HG02840 (cell line): ENCODE measurements around the gene BRD9.
"Not testable (repeated sequence)": the region's sequence is repeated elsewhere in the genome, so short reads cannot be mapped to it uniquely, and the experiment has no call there.

ENCODE experiments used
- ATAC-seq: cut with Tn5 transposase; IDR thresholded peaks from one replicate; pipeline ENCODE4 v1.9.1; 2021; ENCODE audit warnings: mild to moderate bottlenecking, moderate library complexity, moderate number of reproducible peaks; ENCODE audit not compliant: unreplicated experiment, low FRiP score

The BRD9 gene

DNA sequence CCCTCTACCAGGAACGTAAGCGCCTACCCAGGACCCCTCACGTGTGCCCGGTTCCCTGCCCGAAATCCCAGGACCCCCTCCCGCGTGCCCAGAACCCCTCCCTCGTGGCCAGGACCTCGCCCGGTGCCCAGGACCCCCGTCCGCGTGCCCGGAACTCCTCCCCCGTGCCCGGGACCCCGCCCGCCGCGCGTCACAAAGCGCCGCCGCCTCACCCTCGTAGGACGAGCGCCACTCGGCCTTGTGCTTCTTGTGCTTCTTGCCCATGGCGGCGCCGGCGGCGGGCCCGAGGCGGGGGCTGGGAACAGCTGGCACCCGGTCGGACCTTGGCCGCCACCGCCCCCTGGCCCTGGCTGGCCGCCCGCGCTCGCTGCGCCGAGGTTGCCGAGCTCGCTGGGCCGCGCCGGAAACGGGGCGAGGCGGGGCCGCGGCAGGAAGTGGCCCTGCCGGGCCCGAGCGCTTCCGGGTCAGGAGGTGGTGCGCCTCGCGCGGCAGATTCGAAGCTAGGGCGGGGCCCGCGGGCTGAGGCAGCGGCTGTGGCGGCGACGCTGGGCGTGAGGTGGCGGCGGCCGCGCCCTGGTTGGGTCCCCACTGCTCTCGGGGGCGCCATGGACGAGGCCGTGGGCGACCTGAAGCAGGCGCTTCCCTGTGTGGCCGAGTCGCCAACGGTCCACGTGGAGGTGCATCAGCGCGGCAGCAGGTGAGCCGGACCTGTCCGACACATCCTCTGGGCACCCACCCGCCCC, at the start of gene BRD9, which contains the start of gene TRIP13:
TSS of gene BRD9 (minus strand) at position 408 of the 743 bp plus-strand sequence. CDS start at position 264, 144 bp downstream.
TSS of gene TRIP13 (plus strand) at position 491 of the 743 bp plus-strand sequence. CDS start at position 606, 115 bp downstream.
- ATAC-seq = peak; percentile 98

DNA sequence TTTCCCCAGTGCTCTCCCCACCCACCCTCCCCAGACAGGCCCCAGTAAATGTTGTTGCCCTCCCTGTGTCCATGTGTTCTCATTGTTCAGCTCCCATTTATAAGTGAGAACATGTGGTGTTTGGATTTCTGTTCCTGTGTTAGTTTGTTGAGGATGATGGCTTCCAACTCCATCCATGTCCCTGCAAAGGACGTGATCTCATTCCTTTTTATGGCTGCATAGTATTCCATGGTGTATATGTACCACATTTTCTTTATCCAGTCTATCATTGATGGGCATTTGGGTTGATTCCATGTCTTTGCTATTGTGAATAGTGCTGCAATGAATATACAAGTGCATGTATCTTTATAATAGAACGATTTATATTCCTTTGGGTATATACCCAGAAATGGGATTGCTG, 48.1 kb upstream of the BRD9 start:
- not testable (repeated sequence) for ATAC-seq

DNA sequence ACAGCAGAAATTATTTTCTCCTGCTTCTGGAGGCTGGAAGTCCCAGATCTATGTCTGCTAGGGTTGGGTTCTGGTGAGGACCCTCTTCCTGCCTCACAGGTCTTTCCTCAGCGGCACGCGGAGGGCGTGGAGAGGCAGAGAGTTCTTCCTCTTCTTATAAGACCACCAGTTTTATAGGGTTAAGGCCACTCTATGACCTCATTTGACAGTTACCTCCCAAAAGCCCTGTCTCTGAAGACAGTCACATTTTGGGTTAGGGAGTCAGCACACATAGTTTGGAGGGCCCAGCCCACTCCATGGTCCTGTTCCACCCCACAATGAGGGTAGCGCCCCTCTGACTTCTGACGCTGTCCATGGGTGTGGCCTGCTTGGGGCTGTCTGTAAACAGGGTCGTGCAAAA, 46.8 kb upstream of the BRD9 start:
- ATAC-seq = no peak

DNA sequence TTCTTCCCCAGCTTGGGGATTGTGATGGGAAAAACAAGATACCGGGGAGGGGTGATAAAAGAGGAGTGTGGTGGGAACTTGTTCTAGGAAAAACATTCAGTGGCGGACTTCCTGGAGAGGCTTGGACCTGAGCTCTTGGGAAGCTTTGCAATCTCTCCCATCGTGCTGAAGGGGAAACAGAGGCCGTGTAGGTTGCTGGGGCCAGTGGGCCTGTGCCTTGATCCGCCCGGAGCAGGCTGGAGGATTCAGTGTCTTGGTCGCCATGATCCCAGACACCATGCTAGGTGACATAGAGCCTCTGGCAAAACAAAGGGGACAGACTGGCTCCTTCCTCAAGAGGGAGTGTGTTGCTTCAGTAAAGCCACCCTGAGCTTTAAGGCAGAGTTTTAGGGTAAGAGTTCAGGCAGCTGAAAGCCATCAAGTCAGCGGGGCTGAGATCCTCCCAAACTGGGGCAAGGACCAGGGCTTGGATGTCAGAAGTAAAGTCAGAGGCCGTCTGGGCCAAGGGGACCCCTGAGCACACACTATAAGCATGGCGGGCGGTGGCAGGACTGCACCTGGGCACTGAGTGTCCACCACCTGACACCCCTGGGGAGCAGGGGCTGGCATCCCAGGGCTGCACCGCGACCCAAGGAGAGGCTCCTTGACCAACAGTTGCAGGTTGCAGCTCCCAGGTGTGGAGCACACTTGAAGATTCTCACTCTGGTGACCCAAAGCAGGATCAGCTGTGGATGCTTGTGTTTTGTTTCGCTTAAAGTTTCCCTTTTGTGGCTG, 44.7 kb upstream of the BRD9 start:
- ATAC-seq = no peak

DNA sequence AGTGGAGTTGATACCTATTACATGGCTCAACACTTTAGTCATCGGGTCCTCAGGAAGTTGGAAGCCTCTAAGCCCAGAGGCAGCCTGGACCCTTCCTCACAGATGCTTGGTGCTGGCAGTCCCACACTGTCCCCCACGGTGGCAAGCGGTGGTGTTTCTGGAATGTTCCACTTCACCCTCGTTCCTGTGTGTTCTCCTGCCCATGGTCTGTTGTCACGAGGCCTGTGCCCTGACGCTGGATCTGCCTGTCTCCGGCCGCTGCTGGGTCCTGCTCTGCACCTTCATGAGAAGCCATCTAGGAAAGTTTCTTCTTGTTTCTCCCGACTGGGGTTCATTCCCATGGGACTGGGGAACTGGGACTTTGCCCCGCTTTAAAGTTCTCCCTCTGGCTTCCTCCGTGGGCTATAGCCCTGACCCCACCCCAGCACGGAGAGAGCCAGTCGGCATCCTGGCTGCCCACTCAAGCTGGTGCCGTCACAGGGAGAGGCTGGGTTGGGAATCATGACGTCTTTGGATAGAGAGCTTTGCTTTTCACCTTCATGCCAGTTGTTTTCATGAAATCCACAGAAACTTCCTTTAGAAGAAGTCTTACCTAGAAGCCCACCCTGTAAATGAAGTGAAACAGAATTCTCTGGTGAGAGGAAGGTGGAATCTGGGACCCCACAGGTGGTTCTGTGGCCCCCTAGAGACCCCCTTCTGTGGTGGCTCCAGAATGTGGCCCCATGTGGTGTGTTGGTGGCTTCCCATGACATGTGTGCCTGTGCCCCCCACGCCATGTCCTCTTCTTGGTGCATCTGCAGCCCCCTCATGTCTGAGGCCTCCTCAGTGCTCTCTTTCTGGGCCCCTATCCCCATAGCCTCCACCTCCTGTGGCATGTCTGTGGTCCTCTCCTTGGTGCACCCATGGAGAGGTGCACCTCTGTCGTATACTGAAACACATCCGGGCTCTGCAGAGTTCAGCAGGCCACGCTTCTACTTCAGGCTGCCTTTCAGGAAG, 43.8 kb upstream of the BRD9 start:
- ATAC-seq = no peak

DNA sequence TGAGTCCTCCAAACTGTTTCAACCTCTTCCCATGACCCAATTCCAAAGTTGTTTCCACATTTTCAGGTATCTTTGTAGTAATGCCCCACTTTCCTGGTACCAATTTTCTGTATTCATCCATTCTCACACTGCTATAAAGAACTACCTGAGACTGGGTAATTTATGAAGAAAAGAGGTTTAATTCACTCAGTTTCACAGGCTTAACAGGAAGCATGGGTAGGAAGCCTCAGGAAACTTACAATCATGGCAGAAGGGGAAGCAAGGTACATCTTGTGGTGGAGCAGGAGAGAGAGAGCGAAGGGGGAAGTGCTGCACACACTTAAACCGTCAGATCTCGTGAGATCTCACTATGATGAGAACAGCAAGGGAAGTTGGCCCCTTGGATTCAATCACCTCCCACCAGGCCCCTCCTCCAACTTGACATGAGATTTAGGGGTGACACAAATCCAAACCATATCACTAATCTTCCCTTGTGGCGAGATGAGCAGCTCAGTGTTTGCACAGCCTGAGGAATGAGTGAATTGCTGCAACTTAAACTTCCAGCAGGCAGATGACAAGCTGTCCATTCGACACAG, 43.0 kb upstream of the BRD9 start:
- no peak for ATAC-seq

DNA sequence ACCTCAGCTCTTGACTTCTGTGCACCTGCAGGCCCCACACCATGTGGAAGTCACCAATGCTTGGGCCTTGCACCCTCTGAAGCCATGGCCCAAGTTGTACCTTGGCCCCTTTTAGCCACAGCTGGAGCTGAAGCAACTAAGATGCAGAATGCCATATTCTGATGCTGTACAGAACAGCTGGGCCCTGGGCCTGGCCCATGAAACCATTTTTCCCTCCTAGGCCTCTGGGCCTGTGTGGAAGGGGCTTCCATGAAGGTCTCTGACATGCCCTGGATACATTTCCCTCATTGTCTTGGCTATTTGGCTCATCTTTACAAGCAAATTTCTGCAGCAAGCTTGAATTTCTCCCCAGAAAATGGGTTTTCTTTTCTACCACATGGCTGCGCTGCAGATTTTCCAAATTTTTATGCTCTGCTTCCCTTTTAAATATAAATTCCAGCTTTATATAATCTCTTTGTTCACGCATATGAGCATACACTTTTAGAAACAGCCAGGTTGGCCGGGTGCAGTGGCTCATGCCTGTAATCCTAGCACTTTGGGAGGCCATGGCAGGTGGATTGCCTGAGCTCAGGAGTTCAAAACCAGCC, 41.9 kb upstream of the BRD9 start:
- not testable (repeated sequence) for ATAC-seq

DNA sequence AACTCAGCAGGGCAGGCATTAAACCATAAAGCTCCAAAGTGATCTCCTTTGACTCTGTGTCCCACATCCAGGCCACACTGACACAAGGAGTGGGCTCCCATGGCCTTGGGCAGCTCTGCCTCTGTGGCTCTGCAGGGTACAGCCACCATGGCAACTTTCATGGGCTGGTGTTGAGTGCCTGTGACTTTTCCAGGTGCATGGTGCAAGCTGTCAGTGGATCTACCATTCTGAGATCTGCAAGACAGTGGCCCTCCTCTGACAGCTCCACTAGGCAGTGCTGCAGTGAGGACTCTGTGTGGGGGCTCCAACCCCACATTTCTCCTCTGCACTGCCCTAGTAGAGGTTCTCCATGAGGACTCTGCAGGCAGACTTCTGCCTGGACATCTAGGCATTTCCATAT, 41.4 kb upstream of the BRD9 start:
- ATAC-seq = not testable (repeated sequence)

DNA sequence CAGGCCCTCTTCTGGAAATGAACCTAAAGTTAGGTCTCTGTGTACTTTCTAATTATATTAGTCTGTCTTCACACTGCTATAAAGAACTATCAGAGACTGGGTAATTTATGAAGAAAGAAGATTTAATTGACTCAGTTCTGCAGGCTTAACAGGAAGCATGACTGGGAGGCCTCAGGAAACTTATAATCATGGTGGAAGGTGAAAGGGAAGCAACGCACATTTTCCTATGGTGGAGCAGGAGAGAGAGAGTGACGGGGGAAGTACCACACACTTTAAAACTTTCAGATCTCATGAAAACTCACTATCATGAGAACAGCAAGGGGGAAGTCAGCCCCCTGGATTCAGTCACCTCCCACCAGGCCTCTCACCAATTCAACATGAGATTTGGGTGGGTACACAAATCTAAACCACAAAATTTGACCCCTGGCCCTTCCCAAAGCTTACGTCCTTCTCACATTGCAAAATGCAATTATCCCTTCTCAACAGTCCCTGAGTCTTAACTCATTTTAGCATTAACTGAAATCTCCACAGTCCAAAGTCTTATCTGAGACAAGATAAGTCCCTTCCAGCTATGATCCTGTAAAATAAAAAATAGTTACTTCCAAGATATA, 40.8 kb upstream of the BRD9 start:
- no peak for ATAC-seq

DNA sequence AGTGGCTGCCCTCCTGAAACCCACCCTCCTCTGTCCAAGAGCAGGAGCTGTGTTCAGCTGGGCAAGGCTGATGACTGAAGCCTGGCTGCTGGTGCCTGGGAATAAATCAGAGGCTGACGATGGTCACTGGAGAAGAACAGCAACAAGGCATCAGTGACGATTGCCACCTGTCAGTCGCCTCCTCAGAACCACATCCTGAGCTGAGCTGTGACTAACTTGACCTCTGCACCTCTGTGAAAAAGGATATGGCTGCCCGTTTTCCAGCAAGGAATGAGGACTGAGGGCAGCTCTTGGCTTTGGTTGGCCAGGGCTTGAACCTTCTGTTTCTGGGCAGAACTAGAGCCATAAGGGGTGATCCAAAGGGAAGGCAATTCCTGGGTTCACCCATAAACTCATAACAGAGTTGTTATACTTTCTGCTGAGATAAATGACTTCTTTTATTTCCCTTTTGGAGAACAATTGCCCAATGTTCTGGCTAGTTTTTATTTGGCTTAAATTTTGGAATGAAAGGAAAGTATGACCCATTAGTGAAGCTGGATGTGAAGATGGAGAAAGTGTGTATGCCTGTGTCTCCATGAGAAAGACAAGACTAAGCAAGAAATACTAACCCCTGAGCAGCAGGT, 40.1 kb upstream of the BRD9 start:
- ATAC-seq = no peak

DNA sequence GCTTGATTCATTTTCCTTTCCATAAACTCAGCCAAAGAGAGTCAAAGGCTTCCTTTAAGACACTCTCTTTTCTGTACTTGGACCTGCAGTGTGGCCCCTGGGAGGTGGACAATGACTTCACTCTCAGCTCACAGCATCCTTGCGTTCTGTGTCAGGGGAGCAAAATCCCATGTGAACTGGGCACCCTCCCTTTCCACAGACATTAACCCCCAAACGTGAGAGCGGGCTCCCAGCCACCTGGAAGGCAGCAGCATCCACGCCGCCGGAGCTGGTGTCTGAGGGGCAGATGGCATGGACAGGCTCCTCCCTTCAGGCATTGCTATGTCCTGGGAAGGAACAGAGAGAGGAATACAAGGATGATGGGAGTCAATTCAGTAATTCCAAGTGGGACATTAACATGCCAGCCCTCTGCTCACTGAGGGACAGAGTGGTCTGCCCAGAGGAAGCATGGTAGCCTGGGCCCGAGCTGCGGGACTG, 39.6 kb upstream of the BRD9 start:
- no peak for ATAC-seq

DNA sequence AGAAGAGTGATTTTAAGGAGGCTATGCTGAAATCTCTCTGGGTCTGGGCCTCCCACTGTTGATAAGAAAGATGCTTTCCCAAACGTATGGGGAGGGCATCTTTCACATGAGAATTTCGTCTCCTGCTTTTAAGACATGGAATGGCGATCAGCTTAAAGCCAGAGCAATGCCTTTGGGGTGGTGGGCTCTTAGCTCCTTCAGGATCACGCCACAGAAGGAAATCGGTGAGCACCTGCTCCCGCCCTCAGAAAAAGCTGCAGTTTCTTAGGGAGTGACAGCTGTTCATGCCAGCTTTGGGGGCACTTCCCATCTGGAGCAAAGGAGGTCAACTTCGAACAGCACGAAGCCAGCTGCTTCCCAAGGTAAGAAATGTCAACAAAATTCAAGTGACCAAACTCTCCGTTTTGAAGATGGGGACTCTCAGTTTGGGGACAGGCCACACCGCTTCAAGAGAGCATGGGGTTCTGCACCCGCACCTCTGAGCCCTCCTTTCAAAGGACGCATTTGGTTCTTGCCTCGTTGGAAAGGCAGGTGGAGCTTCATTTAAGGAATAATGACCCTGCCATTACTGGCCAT, 39.1 kb upstream of the BRD9 start:
- ATAC-seq = no peak

DNA sequence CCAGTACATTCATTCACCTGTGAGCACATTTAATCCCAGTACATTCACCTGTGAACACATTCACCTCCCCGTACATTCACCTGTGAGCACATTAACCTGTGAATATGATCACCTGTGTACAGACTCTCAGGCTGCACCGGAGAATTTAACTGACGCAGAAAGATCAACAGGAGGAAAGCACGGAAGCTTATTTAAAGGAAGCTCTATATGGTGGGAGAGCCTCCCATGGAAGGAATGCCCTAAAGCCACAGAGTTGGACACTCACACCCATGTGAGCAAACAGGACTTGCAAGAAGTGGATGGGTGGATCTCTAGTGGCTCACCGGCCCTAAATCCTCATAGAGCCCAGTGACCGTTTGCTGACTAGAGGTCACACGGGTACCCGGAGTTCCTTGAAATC, 38.3 kb upstream of the BRD9 start:
- no peak for ATAC-seq

DNA sequence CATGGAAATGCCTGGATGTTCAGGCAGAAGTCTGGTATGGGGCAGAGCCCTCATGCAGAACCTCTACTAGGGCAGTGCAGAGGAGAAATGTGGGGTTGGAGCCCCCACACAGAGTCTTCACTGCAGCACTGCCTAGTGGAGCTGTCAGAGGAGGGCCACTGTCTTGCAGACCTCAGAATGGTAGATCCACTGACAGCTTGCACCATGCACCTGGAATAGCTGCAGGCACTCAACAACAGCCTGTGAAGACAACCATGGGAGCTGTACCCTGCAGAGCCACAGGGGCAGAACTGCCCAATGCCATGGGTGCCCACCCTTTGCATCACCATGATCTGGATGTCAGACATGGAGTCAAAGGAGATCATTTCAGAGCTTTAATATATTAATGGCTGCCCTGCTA, 37.0 kb upstream of the BRD9 start:
- no peak for ATAC-seq

DNA sequence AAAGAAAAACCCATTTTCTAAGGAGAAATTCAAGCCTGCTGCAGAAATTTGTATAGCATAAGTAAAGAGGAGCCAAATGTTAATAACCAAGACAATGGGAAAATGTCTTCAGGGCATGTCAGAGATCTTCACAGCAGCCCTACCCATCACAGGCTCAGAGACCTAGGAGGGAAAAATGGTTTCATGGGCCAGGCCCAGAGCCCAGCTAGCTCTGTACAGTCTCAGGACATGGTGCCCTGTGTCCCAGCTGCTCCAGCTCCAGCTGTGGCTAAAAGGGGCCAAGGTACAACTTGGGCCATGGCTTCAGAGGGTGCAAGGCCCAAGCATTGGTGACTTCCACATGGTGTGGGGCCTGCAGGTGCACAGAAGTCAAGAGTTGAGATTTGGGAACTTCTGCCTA, 36.6 kb upstream of the BRD9 start:
- ATAC-seq = not testable (repeated sequence)

DNA sequence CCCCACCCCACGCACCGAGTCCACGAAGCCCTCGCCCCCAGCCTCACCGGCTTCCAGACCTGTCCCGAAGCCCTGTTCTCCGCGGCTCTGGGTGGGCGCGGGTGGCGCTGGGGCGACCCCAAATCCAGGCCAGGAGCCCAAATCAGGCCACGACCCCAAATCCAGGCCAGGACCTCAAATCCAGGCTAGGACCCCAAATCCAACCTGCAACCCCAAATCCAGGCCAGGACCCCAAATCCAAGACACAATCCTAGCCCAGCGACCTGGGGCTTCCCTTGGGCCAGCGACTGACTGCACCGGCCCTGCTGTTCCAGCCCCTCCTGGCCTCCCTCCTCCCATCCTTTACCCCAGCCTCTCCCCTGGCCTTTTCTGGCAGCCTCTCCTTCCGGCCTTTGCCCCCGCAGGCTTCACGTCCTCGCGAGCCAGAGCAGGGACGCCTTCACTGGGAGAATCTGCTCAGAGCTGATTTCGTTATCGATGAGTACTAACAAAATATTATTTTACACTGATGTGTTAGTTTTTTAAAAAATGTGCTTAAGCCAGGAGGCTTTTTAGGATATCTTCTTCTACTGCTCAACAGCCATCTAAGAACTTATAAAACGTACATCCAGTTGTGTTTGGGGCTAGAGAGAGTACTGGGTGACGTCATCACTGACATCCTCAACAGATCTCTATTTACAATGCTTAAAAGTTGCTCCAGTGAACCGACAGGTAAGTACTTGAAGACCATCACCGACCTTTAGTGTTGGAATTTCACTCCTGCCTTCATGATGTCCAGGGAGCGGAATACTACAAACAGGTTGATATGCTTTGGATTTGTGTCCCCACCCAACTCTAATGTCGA, 34.8 kb upstream of the BRD9 start:
- ATAC-seq = no peak

DNA sequence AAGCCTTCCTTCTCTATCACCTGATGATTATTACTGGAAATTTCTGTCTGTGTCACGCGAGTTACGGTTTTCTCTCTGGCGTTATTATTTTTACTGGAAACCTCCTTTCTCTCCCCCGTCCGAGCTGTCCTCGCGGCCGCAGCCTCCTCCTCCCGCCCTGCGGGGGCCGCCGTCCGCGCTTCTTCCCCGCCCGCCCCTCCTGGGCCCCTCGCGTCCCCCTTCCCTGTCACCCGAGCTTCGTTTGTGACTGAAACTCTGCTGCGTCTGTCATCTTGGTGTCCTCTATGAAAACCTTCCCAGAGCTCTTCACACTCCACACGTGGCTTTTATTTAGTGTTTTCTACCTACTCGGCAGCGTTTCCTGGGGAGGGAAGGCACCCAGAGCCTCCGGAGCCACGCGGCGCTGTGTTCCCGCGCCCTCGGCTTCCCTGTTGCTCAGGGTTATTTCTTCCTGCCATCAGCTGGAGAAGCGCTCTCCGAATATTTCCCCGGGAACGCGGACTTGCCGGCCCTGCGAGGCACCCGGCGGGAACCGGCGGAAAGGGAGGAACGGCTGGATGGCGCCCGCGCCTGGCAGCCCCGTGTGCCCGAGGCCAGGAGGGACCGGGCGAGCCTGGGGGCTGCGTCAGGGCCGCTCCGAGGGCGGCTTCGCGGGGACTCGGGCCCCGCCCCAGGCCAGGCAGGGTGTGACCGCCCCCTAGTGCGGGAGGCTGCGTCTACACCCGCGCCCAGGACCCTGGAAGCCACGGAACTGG, 34.0 kb upstream of the BRD9 start:
- ATAC-seq = no peak
